ENCODE measurements around the gene LINC00305.

GRCh38 chr18:64099244-64099643, 49.6 kb downstream of the LINC00305 start:
- TF ChIP-seq POLR2A (IDR thresholded peaks at IDR 0.05; ENCODE audit: low read depth, low read length) (no peak), POLR2AphosphoS5 (IDR thresholded peaks at IDR 0.05; ENCODE audit: low read depth, low read length) (no peak)
